Kidney epithelial cell (primary cell): ENCODE data around the gene NPIPA8. TPM values are rescaled to one million over a fixed set of nuclear protein-coding genes. Genes with fewer than 3 reads are reported as not detected.
"Not testable (repeated sequence)": the region's sequence is repeated elsewhere in the genome, so short reads cannot be mapped to it uniquely, and the experiment has no call there.

Source experiments
- DNase-seq: peaks from one replicate; pipeline ENCODE4 v3.0.0-alpha.2; 2010; ENCODE audit warnings: low read depth
- H3K27me3 ChIP-seq: 2 replicates; pipeline ENCODE4 v1.6.0; 2011; ENCODE audit warnings: low read length; ENCODE audit not compliant: control insufficient read depth, insufficient read depth
- H3K36me3 ChIP-seq: 2 replicates; pipeline ENCODE4 v1.5.1; 2011; ENCODE audit warnings: low read length; ENCODE audit not compliant: control insufficient read depth, insufficient read depth
- H3K4me3 ChIP-seq: 2 replicates; pipeline ENCODE4 v1.5.1; 2011; ENCODE audit warnings: low read depth, mild to moderate bottlenecking, control low read depth, low read length
- total RNA-seq: library from RNA; depleted of rRNA; stranded (reverse); fragments of >200 nt; gene quantifications from 2 replicates; pipeline ENCODE4 v1.2.3, GENCODE V29; 2015

NPIPA8 gene
- 6.2 TPM in 1 of 2 replicates, not detected in the other for total RNA-seq

- H3K36me3 ChIP-seq: not testable (repeated sequence)
Measured at GRCh38 chr16:18336636-18337035, at the start of gene NPIPA8. NPIPA8 (minus strand) TSS chr16:18336736; CDS start chr16:18332662, 4,074 bp downstream.

GRCh38 chr16:18385285-18385684 lies 48.7 kb upstream of the NPIPA8 start:
- not testable (repeated sequence) for H3K27me3 ChIP-seq, DNase-seq, H3K4me3 ChIP-seq, H3K36me3 ChIP-seq

More at GRCh38 chr16:18336636-18337035, at the start of gene NPIPA8:
- DNase-seq, H3K4me3 ChIP-seq, H3K27me3 ChIP-seq: not testable (repeated sequence)

GRCh38 chr16:18384869-18385268 lies 48.3 kb upstream of the NPIPA8 start:
- H3K27me3 ChIP-seq, H3K4me3 ChIP-seq, DNase-seq, H3K36me3 ChIP-seq: not testable (repeated sequence)

GRCh38 chr16:18384098-18384636 lies 47.6 kb upstream of the NPIPA8 start:
- not testable (repeated sequence) for H3K4me3 ChIP-seq, DNase-seq, H3K36me3 ChIP-seq, H3K27me3 ChIP-seq

GRCh38 chr16:18382696-18383095 lies 46.2 kb upstream of the NPIPA8 start:
- not testable (repeated sequence) for H3K36me3 ChIP-seq

GRCh38 chr16:18347742-18348141 lies 11.2 kb upstream of the NPIPA8 start:
- H3K4me3 ChIP-seq, H3K27me3 ChIP-seq, DNase-seq, H3K36me3 ChIP-seq: not testable (repeated sequence)

More at GRCh38 chr16:18382696-18383095, 46.2 kb upstream of the NPIPA8 start:
- not testable (repeated sequence) for H3K27me3 ChIP-seq, H3K4me3 ChIP-seq, DNase-seq

- not testable (repeated sequence) for H3K36me3 ChIP-seq, DNase-seq, H3K4me3 ChIP-seq, H3K27me3 ChIP-seq
Measured at GRCh38 chr16:18346993-18347392, 10.5 kb upstream of the NPIPA8 start.

- not testable (repeated sequence) for DNase-seq, H3K27me3 ChIP-seq, H3K4me3 ChIP-seq
Measured at GRCh38 chr16:18344634-18345033, 8.1 kb upstream of the NPIPA8 start.

GRCh38 chr16:18341986-18342385 lies 5.5 kb upstream of the NPIPA8 start:
- DNase-seq, H3K27me3 ChIP-seq, H3K4me3 ChIP-seq, H3K36me3 ChIP-seq: not testable (repeated sequence)

More at GRCh38 chr16:18344634-18345033, 8.1 kb upstream of the NPIPA8 start:
- not testable (repeated sequence) for H3K36me3 ChIP-seq

- DNase-seq, H3K27me3 ChIP-seq, H3K4me3 ChIP-seq, H3K36me3 ChIP-seq: not testable (repeated sequence)
Measured at GRCh38 chr16:18341417-18341960, 5.0 kb upstream of the NPIPA8 start.

- not testable (repeated sequence) for H3K4me3 ChIP-seq, H3K27me3 ChIP-seq, H3K36me3 ChIP-seq, DNase-seq
Measured at GRCh38 chr16:18339210-18339609, 2.7 kb upstream of the NPIPA8 start.

- not testable (repeated sequence) for H3K27me3 ChIP-seq, DNase-seq, H3K36me3 ChIP-seq, H3K4me3 ChIP-seq
Measured at GRCh38 chr16:18311811-18312210, 24.7 kb downstream of the NPIPA8 start.

GRCh38 chr16:18309159-18309558 lies 27.4 kb downstream of the NPIPA8 start:
- H3K36me3 ChIP-seq, H3K27me3 ChIP-seq, DNase-seq, H3K4me3 ChIP-seq: not testable (repeated sequence)

GRCh38 chr16:18307241-18307640 lies 29.3 kb downstream of the NPIPA8 start:
- H3K4me3 ChIP-seq, H3K27me3 ChIP-seq, DNase-seq, H3K36me3 ChIP-seq: not testable (repeated sequence)

- not testable (repeated sequence) for H3K36me3 ChIP-seq, H3K4me3 ChIP-seq, H3K27me3 ChIP-seq, DNase-seq
Measured at GRCh38 chr16:18306066-18306465, 30.5 kb downstream of the NPIPA8 start.
